H9 (cell line): Measurements from ENCODE around the gene GAREM2. TPM values are rescaled to one million over a fixed set of nuclear protein-coding genes. Genes with fewer than 3 reads are reported as not detected.

Experiments used
- DNase-seq: peaks from one replicate; pipeline ENCODE4 v3.0.0-alpha.2; 2017
- H2AFZ ChIP-seq: one replicate; pipeline ENCODE4 v1.6.1; 2013; ENCODE audit warnings: mild to moderate bottlenecking, low read length, control low read depth, moderate library complexity
- H2AK5ac ChIP-seq: 2 replicates; pipeline ENCODE4 v1.6.1; 2013; ENCODE audit warnings: low read length, control low read depth, mixed read lengths; ENCODE audit not compliant: insufficient read length
- H2BK120ac ChIP-seq: one replicate; pipeline ENCODE4 v1.6.1; 2013; ENCODE audit warnings: low read depth, mild to moderate bottlenecking, low read length, control low read depth, inconsistent platforms; ENCODE audit not compliant: poor library complexity, severe bottlenecking
- H2BK12ac ChIP-seq: 2 replicates; pipeline ENCODE4 v1.6.1; 2013; ENCODE audit warnings: low read length, control low read depth, mixed read lengths, low read depth; ENCODE audit not compliant: insufficient read length
- H2BK15ac ChIP-seq: 2 replicates; pipeline ENCODE4 v1.6.1; 2013; ENCODE audit warnings: low read depth, low read length, control low read depth
- H2BK20ac ChIP-seq: one replicate; pipeline ENCODE4 v1.6.1; 2013; ENCODE audit warnings: low read depth, mild to moderate bottlenecking, low read length, control low read depth, inconsistent platforms; ENCODE audit not compliant: poor library complexity, severe bottlenecking
- H2BK5ac ChIP-seq: 2 replicates; pipeline ENCODE4 v1.6.1; 2013; ENCODE audit warnings: low read length, control low read depth, mixed read lengths; ENCODE audit not compliant: insufficient read length
- H3K14ac ChIP-seq: 2 replicates; pipeline ENCODE4 v1.6.1; 2013; ENCODE audit warnings: low read length, control low read depth; ENCODE audit not compliant: insufficient read depth
- H3K18ac ChIP-seq: 2 replicates; pipeline ENCODE4 v1.6.1; 2013; ENCODE audit warnings: low read depth, mild to moderate bottlenecking, mixed read lengths, low read length, control low read depth; ENCODE audit not compliant: insufficient read length
- H3K23ac ChIP-seq: 2 replicates; pipeline ENCODE4 v1.6.1; 2013; ENCODE audit warnings: low read length, control low read depth, mixed read lengths, low read depth; ENCODE audit not compliant: insufficient read length
- H3K23me2 ChIP-seq: 2 replicates; pipeline ENCODE4 v1.6.1; 2013; ENCODE audit warnings: low read depth, mild to moderate bottlenecking, mixed read lengths, low read length, control low read depth; ENCODE audit not compliant: insufficient read length, poor library complexity, severe bottlenecking
- H3K27ac ChIP-seq: 2 replicates; pipeline ENCODE4 v1.5.1; 2013; ENCODE audit warnings: low read length, control low read depth, mixed read lengths, low read depth; ENCODE audit not compliant: insufficient read length
- H3K27me3 ChIP-seq: 2 replicates; pipeline ENCODE4 v1.6.1; 2013; ENCODE audit warnings: low read length, control low read depth, inconsistent platforms; ENCODE audit not compliant: insufficient read depth
- H3K4ac ChIP-seq: 2 replicates; pipeline ENCODE4 v1.6.1; 2013; ENCODE audit warnings: low read depth, mild to moderate bottlenecking, control low read depth, inconsistent platforms, low read length, moderate library complexity
- H3K4me1 ChIP-seq: 2 replicates; pipeline ENCODE4 v1.6.1; 2013; ENCODE audit warnings: low read length, control low read depth, inconsistent platforms; ENCODE audit not compliant: insufficient read depth
- H3K4me2 ChIP-seq: 2 replicates; pipeline ENCODE4 v1.6.1; 2013; ENCODE audit warnings: low read length, control low read depth, mixed read lengths; ENCODE audit not compliant: insufficient read length, insufficient read depth
- H3K56ac ChIP-seq: 2 replicates; pipeline ENCODE4 v1.6.1; 2013; ENCODE audit warnings: low read depth, mild to moderate bottlenecking, mixed read lengths, low read length, control low read depth; ENCODE audit not compliant: insufficient read length
- H3K79me1 ChIP-seq: 2 replicates; pipeline ENCODE4 v1.6.1; 2013; ENCODE audit warnings: low read depth, mild to moderate bottlenecking, moderate library complexity, low read length, control low read depth, inconsistent platforms; ENCODE audit not compliant: insufficient read depth, poor library complexity, severe bottlenecking
- H3K79me2 ChIP-seq: 2 replicates; pipeline ENCODE4 v1.6.1; 2013; ENCODE audit warnings: low read length, control low read depth, inconsistent platforms; ENCODE audit not compliant: insufficient read depth
- H3K9ac ChIP-seq: 2 replicates; pipeline ENCODE4 v1.6.1; 2013; ENCODE audit warnings: low read length, control low read depth, mixed read lengths; ENCODE audit not compliant: insufficient read length; ENCODE audit errors: extremely low read depth
- H3K9me3 ChIP-seq: one replicate; pipeline ENCODE4 v1.6.1; 2013; ENCODE audit warnings: low read depth, low read length, inconsistent platforms; ENCODE audit not compliant: control insufficient read depth
- H3T11ph ChIP-seq: one replicate; pipeline ENCODE4 v1.6.1; 2013; ENCODE audit warnings: mild to moderate bottlenecking, low read length, control low read depth, inconsistent platforms
- H4K20me1 ChIP-seq: one replicate; pipeline ENCODE4 v1.6.1; 2013; ENCODE audit not compliant: control insufficient read depth, insufficient read length, insufficient read depth
- H4K5ac ChIP-seq: 2 replicates; pipeline ENCODE4 v1.6.1; 2013; ENCODE audit warnings: low read depth, mild to moderate bottlenecking, mixed read lengths, low read length, control low read depth; ENCODE audit not compliant: insufficient read length
- H4K8ac ChIP-seq: replicated peaks from 2 replicates; pipeline ENCODE4 v1.6.1; 2013; ENCODE audit warnings: low read length, control low read depth, mixed read lengths, low read depth; ENCODE audit not compliant: insufficient read length
- H4K91ac ChIP-seq: 2 replicates; pipeline ENCODE4 v1.6.1; 2013; ENCODE audit warnings: low read depth, mild to moderate bottlenecking, moderate library complexity, mixed read lengths, low read length, control low read depth; ENCODE audit not compliant: insufficient read length
- H3K27ac Mint-ChIP-seq, 3 experiments: 2 replicates in 2 of 3; 3 replicates in 1 of 3; pipeline ENCODE4 v1.8.0; 2020 to 2021; ENCODE audit warnings: mixed read lengths in 3 of 3, mild to moderate bottlenecking in 1 of 3, moderate library complexity in 1 of 3
- H3K27me3 Mint-ChIP-seq: 2 replicates; pipeline ENCODE4 v1.8.0; 2021; ENCODE audit warnings: low read depth, mild to moderate bottlenecking, moderate library complexity, mixed read lengths
- H3K36me3 Mint-ChIP-seq, 3 experiments: 2 replicates in 2 of 3; 3 replicates in 1 of 3; pipeline ENCODE4 v1.8.0; 2020 to 2021; ENCODE audit warnings: low read depth in 3 of 3, mixed read lengths in 3 of 3; ENCODE audit not compliant: insufficient read depth in 1 of 3
- H3K4me1 Mint-ChIP-seq, 2 experiments: 2 replicates each; pipeline ENCODE4 v1.8.0; 2020; ENCODE audit warnings: mixed read lengths in 2 of 2
- H3K4me3 Mint-ChIP-seq, 2 experiments: 2 replicates in 1 of 2; 3 replicates in 1 of 2; pipeline ENCODE4 v1.8.0; 2020 to 2021; ENCODE audit warnings: mild to moderate bottlenecking in 2 of 2, mixed read lengths in 2 of 2, moderate library complexity in 1 of 2
- H3K9me3 Mint-ChIP-seq, 2 experiments: 2 replicates in 1 of 2; 3 replicates in 1 of 2; pipeline ENCODE4 v1.8.0; 2020; ENCODE audit warnings: mild to moderate bottlenecking in 2 of 2, mixed read lengths in 2 of 2, moderate library complexity in 1 of 2
- WGBS: extraction: QIAGEN DNeasy Blood & Tissue Kit; methylation state at CpG from one replicate; pipeline ENCODE4 v1.1.7; 2013; ENCODE audit warnings: missing lambda C conversion rate, low lambda C conversion rate, mixed read lengths; ENCODE audit not compliant: insufficient read length; ENCODE audit errors: extremely low coverage; 5-methylcytosine and 5-hydroxymethylcytosine counted together
- total RNA-seq: library from RNA; stranded (reverse); gene quantifications from 2 replicates; pipeline ENCODE4 v1.2.1, GENCODE V29; 2021
- TF ChIP-seq, protein P1 (sequence below): fragments of 200-600 bp; sonication (generic); conservative IDR thresholded peaks from 3 replicates; pipeline ENCODE4 v1.8.0; 2021; ENCODE audit warnings: antibody characterized with exemption, mild to moderate bottlenecking

The GAREM2 gene
- total RNA-seq, 1 experiment from 2014 or later = 14.4 TPM

DNA sequence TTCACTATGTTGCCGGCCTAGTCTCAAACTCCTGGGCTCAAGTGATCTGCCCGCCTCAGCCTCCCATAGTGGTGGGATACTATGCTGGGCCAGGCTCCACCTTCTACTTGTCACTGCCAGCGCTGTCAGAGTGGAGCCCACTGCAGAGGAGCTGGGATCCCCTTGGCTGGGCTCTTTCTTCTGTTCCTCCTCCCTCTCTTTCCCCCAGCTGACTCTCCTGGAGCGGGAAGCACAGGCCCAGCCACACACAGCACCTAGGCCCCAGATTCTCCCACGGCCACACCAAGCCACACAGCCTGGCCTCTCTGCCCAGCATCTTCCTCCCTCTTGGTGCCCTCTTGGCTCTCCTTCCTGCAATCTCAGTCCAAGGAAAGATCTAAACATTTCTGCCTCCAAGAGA is 3.7 kb upstream of the GAREM2 start:
- no peak overlapping the region for H3K23ac ChIP-seq
- H3T11ph ChIP-seq = no peak overlapping the region
- WGBS = no CpG with 5 or more reads among the region's 5 CpGs
- H4K5ac ChIP-seq = no peak overlapping the region
- no peak overlapping the region for H2AFZ ChIP-seq
- H3K18ac ChIP-seq = no peak overlapping the region
- no peak overlapping the region for H3K4me2 ChIP-seq
- no peaks in the 10 kb centered on the region for H3K79me1 ChIP-seq
- H3K23me2 ChIP-seq = peaks cover 11% of the 10 kb centered on the region
- H3K56ac ChIP-seq = no peak overlapping the region
- H4K91ac ChIP-seq = no peak overlapping the region
- no peak overlapping the region for H2BK120ac ChIP-seq
- H2BK20ac ChIP-seq = no peak overlapping the region
- no peak for DNase-seq
- H2BK12ac ChIP-seq = no peak overlapping the region
- H2AK5ac ChIP-seq = no peak overlapping the region
- H3K27me3 ChIP-seq = no peaks in the 10 kb centered on the region
- no peak overlapping the region for H4K8ac ChIP-seq
- no peaks in the 10 kb centered on the region for H4K20me1 ChIP-seq
- Mint-ChIP-seq H3K4me1 (peaks cover under 1 to 3% of the 10 kb centered on the region in 2 experiments), H3K9me3 (peaks cover 0 to 5% of the 10 kb centered on the region in 2 experiments; a peak in 1 of 5 replicates), H3K27ac (no peak overlapping the region; a peak in 1 of 7 replicates), H3K27me3 (peaks cover 25% of the 10 kb centered on the region), H3K4me3 (no peak overlapping the region), H3K36me3 (no peaks in the 10 kb centered on the region)
- H3K4ac ChIP-seq = no peak overlapping the region
- H3K79me2 ChIP-seq = no peaks in the 10 kb centered on the region
- H2BK15ac ChIP-seq = no peak overlapping the region
- H2BK5ac ChIP-seq = no peak overlapping the region
- TF ChIP-seq, protein P1, sequence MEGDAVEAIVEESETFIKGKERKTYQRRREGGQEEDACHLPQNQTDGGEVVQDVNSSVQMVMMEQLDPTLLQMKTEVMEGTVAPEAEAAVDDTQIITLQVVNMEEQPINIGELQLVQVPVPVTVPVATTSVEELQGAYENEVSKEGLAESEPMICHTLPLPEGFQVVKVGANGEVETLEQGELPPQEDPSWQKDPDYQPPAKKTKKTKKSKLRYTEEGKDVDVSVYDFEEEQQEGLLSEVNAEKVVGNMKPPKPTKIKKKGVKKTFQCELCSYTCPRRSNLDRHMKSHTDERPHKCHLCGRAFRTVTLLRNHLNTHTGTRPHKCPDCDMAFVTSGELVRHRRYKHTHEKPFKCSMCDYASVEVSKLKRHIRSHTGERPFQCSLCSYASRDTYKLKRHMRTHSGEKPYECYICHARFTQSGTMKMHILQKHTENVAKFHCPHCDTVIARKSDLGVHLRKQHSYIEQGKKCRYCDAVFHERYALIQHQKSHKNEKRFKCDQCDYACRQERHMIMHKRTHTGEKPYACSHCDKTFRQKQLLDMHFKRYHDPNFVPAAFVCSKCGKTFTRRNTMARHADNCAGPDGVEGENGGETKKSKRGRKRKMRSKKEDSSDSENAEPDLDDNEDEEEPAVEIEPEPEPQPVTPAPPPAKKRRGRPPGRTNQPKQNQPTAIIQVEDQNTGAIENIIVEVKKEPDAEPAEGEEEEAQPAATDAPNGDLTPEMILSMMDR = no peak
- no peaks in the 10 kb centered on the region for H3K9me3 ChIP-seq
- no peak overlapping the region for H3K9ac ChIP-seq
- no peaks in the 10 kb centered on the region for H3K4me1 ChIP-seq
- H3K27ac ChIP-seq = no peak overlapping the region
- no peak overlapping the region; the same call in 1 of the 2 replicates for H3K14ac ChIP-seq
